Naive thymus-derived CD4-positive, alpha-beta T cell (primary cell): ENCODE data around the gene DAZL. TPM values are rescaled to one million over a fixed set of nuclear protein-coding genes. Genes with fewer than 3 reads are reported as not detected.

Experiments used
- ATAC-seq: fragments of 150-1000 bp; cut with Tn5 transposase; 2 replicates; pipeline ENCODE4 v1.10.0; 2021; ENCODE audit warnings: mild to moderate bottlenecking, moderate library complexity
- CTCF ChIA-PET: fragments of 350-600 bp; sonication (Branson Sonifier 250); formaldehyde crosslinking; loops from one replicate; lab custom pipeline; 2021; ENCODE audit warnings: antibody characterized with exemption; lab: Charles Lee
- POLR2A ChIA-PET: fragments of 350-600 bp; sonication (Branson Sonifier 250); formaldehyde crosslinking; loops from one replicate; lab custom pipeline; 2021; ENCODE audit warnings: antibody characterized with exemption, inconsistent platforms; lab: Charles Lee
- DNase-seq, 9 donors: peaks; one replicate each; pipeline versions ENCODE4 v3.0.0 to v3.0.0-alpha.2; 2020 to 2022; ENCODE audit warnings: mixed read lengths in 1 of 9
- H3K27ac ChIP-seq: one replicate; pipeline ENCODE4 v1.7.0; 2013; ENCODE audit warnings: mild to moderate bottlenecking, low read depth, low read length, moderate library complexity
- H3K27me3 ChIP-seq, 2 donors: one replicate each; pipeline ENCODE4 v1.7.0; 2013; ENCODE audit warnings: low read length in 2 of 2, mild to moderate bottlenecking in 2 of 2, moderate library complexity in 2 of 2; ENCODE audit not compliant: control insufficient read depth in 2 of 2, insufficient read depth in 2 of 2
- H3K36me3 ChIP-seq, 3 experiments: 1 replicate in 2 of 3; 2 replicates in 1 of 3; pipeline ENCODE4 v1.7.0; 2013; ENCODE audit warnings: low read length in 3 of 3, mild to moderate bottlenecking in 3 of 3, moderate library complexity in 1 of 3; ENCODE audit not compliant: insufficient read depth in 3 of 3, control insufficient read depth in 2 of 3
- H3K4me1 ChIP-seq, 2 donors: one replicate each; pipeline ENCODE4 v1.7.0; 2013; ENCODE audit warnings: low read length in 2 of 2, mild to moderate bottlenecking in 2 of 2, moderate library complexity in 1 of 2; ENCODE audit not compliant: control insufficient read depth in 2 of 2, insufficient read depth in 2 of 2
- H3K4me3 ChIP-seq: 2 replicates; pipeline ENCODE4 v1.7.0; 2013; ENCODE audit warnings: mild to moderate bottlenecking, low read length
- H3K9me3 ChIP-seq, 3 experiments: 1 replicate in 2 of 3; 2 replicates in 1 of 3; pipeline ENCODE4 v1.7.0; 2013; ENCODE audit warnings: low read length in 3 of 3; ENCODE audit not compliant: control insufficient read depth in 2 of 3
- H3K27ac Mint-ChIP-seq, 9 donors: one replicate each; pipeline ENCODE4 v1.8.0; 2020 to 2022; ENCODE audit warnings: mixed read lengths in 9 of 9, mild to moderate bottlenecking in 8 of 9, moderate library complexity in 5 of 9, inconsistent platforms in 2 of 9
- H3K27me3 Mint-ChIP-seq, 5 donors: one replicate each; pipeline ENCODE4 v1.8.0; 2021 to 2022; ENCODE audit warnings: mixed read lengths in 5 of 5, mild to moderate bottlenecking in 1 of 5
- H3K36me3 Mint-ChIP-seq, 5 donors: one replicate each; pipeline ENCODE4 v1.8.0; 2020 to 2022; ENCODE audit warnings: mixed read lengths in 5 of 5, mild to moderate bottlenecking in 3 of 5, inconsistent platforms in 1 of 5
- H3K4me1 Mint-ChIP-seq, 7 donors: one replicate each; pipeline ENCODE4 v1.8.0; 2020 to 2022; ENCODE audit warnings: mixed read lengths in 7 of 7, mild to moderate bottlenecking in 3 of 7, inconsistent platforms in 1 of 7
- H3K4me3 Mint-ChIP-seq, 10 donors: one replicate each; pipeline ENCODE4 v1.8.0; 2020 to 2022; ENCODE audit warnings: mild to moderate bottlenecking in 10 of 10, mixed read lengths in 10 of 10, moderate library complexity in 6 of 10, inconsistent platforms in 2 of 10
- H3K9me3 Mint-ChIP-seq, 11 donors: one replicate each; pipeline ENCODE4 v1.8.0; 2020 to 2022; ENCODE audit warnings: mixed read lengths in 11 of 11, mild to moderate bottlenecking in 4 of 11, inconsistent platforms in 1 of 11, moderate library complexity in 1 of 11
- intact Hi-C, 2 donors: fragments of 100-400 bp; cut with micrococcal nuclease; formaldehyde crosslinking; loops; one replicate each; pipeline ENCODE4 v1.15.1; 2023
- polyA plus RNA-seq, 2 donors: library from polyadenylated mRNA; unstranded; fragments of 300-500 nt; fragmentation: Illumina TruSeq; gene quantifications; one replicate each; pipeline ENCODE4 v1.2.3, GENCODE V29; 2021
- total RNA-seq, 6 experiments: library from RNA in 5 of 6; stranded (reverse) in 5 of 6; gene quantifications; 1 replicate in 5 of 6; 2 replicates in 1 of 6; pipeline ENCODE4 v1.2.3 and lab custom pipeline; 2021 to 2026

The DAZL gene
- total and polyA plus RNA-seq, 7 experiments from 2014 or later: not detected

GRCh38 chr3:16589120-16589519 lies 16.1 kb downstream of the DAZL start:
- Mint-ChIP-seq H3K9me3 (peaks cover 0 to 1% (median 0%) of the 10 kb centered on the region in 11 donors), H3K27me3 (peaks cover 0 to 35% (median 0%) of the 10 kb centered on the region in 5 donors), H3K36me3 (peaks cover 0 to 1% (median 0%) of the 10 kb centered on the region in 5 donors), H3K27ac (no peak overlapping the region), H3K4me1 (peaks cover 0 to 16% (median 0%) of the 10 kb centered on the region in 7 donors), H3K4me3 (no peak overlapping the region)
- Histone ChIP-seq H3K4me3 (no peak overlapping the region), H3K36me3 (no peaks in the 10 kb centered on the region), H3K27ac (no peak overlapping the region), H3K9me3 (no peaks in the 10 kb centered on the region), H3K4me1 (no peaks in the 10 kb centered on the region), H3K27me3 (no peaks in the 10 kb centered on the region)
- POLR2A ChIA-PET: no interaction called here
- ATAC-seq (no peak), DNase-seq (no peak)
- intact Hi-C loops: no loop called here
- CTCF ChIA-PET: interaction anchor here (1.0 kb wide), 1 partner anchor 20 kb away, joined by 4 read pairs; no protein-coding TSS in a partner anchor

GRCh38 chr3:16587681-16588060 lies 17.6 kb downstream of the DAZL start:
- ATAC-seq (no peak), DNase-seq (no peak)
- H3K4me1 ChIP-seq: no peaks in the 10 kb centered on the region
- Mint-ChIP-seq H3K36me3 (peaks cover 0 to 1% (median 0%) of the 10 kb centered on the region in 5 donors), H3K27me3 (peaks cover 0 to 31% (median 0%) of the 10 kb centered on the region in 5 donors), H3K27ac (no peak overlapping the region), H3K4me3 (no peak overlapping the region), H3K4me1 (peaks cover 0 to 16% (median 0%) of the 10 kb centered on the region in 7 donors), H3K9me3 (peaks cover 0 to 1% (median 0%) of the 10 kb centered on the region in 11 donors)
- intact Hi-C loops: no loop called here
- no peaks in the 10 kb centered on the region for H3K27me3 ChIP-seq
- H3K36me3 ChIP-seq: no peaks in the 10 kb centered on the region
- H3K9me3 ChIP-seq: no peaks in the 10 kb centered on the region
- CTCF ChIA-PET: interaction anchor here (0.6 to 1.7 kb wide), 3 partner anchors 14 to 1191 kb away, joined by 3 to 4 read pairs (median 3); no protein-coding TSS in a partner anchor
- no peak overlapping the region for H3K4me3 ChIP-seq
- H3K27ac ChIP-seq: no peak overlapping the region
- POLR2A ChIA-PET: no interaction called here

DNA sequence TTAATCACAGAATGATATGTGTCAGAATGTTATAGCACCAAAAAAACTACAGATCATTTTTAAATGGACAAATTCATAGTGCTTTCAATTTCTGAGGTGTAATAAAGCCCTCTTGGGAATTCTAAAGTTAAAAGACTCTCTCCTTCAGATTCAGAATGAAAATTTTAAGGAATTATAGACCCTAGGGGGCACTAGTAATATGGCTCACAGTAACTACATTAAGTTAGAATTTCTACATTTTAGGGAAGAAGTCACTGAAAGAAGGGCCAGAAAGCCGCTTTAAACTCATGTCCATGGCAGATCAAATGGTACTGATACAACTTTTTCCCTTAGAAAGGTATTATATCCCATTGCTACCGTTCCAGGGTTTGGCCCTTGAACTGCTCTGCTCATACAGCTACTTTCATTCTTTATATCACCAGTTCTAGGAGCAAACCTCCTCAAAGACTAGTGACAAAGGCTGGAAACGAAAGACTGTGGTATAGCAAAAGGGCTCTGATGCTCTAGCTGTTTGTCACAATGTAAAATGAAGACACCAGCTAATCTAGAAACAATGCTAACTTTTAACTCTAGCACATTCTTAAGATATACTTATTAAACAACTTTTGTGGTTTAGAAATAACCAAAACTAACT lies 18.1 kb downstream of the DAZL start:
- no peak overlapping the region for H3K27ac Mint-ChIP-seq
- no peaks in the 10 kb centered on the region for H3K9me3 ChIP-seq
- no peak for ATAC-seq
- CTCF ChIA-PET: interaction anchor here (0.6 to 1.7 kb wide), 3 partner anchors 14 to 1191 kb away, joined by 3 to 4 read pairs (median 3); no protein-coding TSS in a partner anchor
- intact Hi-C loops: no loop called here
- POLR2A ChIA-PET: no interaction called here
- peaks cover 0 to 1% (median 0%) of the 10 kb centered on the region in 11 donors for H3K9me3 Mint-ChIP-seq
- H3K4me3 ChIP-seq: no peak overlapping the region
- no peak overlapping the region for H3K4me3 Mint-ChIP-seq
- no peak overlapping the region for H3K27ac ChIP-seq
- peaks cover 0 to 16% (median 0%) of the 10 kb centered on the region in 7 donors for H3K4me1 Mint-ChIP-seq
- no peaks in the 10 kb centered on the region for H3K36me3 ChIP-seq
- H3K27me3 ChIP-seq: no peaks in the 10 kb centered on the region
- no peaks in the 10 kb centered on the region for H3K4me1 ChIP-seq
- no peak for DNase-seq
- peaks cover 0 to 1% (median 0%) of the 10 kb centered on the region in 5 donors for H3K36me3 Mint-ChIP-seq
- peaks cover 0 to 31% (median 0%) of the 10 kb centered on the region in 5 donors for H3K27me3 Mint-ChIP-seq

DNA sequence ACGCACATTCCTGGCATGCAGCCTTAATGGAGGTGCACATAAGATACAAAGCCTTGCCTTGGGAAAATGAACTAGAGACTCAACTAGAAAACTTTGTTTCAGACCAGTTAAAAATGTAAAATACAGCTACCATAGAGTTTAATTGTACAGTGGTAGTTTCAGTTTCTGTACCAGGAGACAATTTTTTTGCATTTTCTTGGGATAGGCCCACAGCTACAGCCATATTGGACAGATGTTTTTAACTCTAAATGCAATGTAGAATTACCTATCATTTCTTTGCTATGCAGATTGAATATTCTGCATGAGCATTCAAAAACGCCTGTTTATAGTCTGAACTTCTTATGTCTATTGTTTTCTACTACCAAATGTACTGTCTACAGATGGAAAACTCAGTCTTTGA lies 20.3 kb downstream of the DAZL start:
- Mint-ChIP-seq H3K4me3 (no peak overlapping the region), H3K27ac (no peak overlapping the region), H3K27me3 (peaks cover 0 to 30% (median 0%) of the 10 kb centered on the region in 5 donors), H3K36me3 (peaks cover 0 to 1% (median 0%) of the 10 kb centered on the region in 5 donors), H3K9me3 (peaks cover 0 to 7% (median 0%) of the 10 kb centered on the region in 11 donors), H3K4me1 (peaks cover 0 to 11% (median 0%) of the 10 kb centered on the region in 7 donors)
- Histone ChIP-seq H3K9me3 (no peaks in the 10 kb centered on the region), H3K4me1 (no peaks in the 10 kb centered on the region), H3K27ac (no peak overlapping the region), H3K27me3 (no peaks in the 10 kb centered on the region), H3K36me3 (no peaks in the 10 kb centered on the region), H3K4me3 (no peak overlapping the region)
- ATAC-seq (no peak), DNase-seq (no peak)
- POLR2A ChIA-PET: no interaction called here
- CTCF ChIA-PET: no interaction called here
- intact Hi-C loops: no loop called here

- Histone ChIP-seq H3K27ac (no peak overlapping the region), H3K4me1 (no peaks in the 10 kb centered on the region), H3K4me3 (no peak overlapping the region), H3K9me3 (no peaks in the 10 kb centered on the region), H3K27me3 (no peaks in the 10 kb centered on the region), H3K36me3 (no peaks in the 10 kb centered on the region)
- Mint-ChIP-seq H3K27me3 (peaks cover 0 to 35% (median 0%) of the 10 kb centered on the region in 5 donors), H3K9me3 (peaks cover 0 to 7% (median 0%) of the 10 kb centered on the region in 11 donors), H3K4me1 (peaks cover 0 to 5% (median 0%) of the 10 kb centered on the region in 7 donors), H3K36me3 (peaks cover 0 to 1% (median 0%) of the 10 kb centered on the region in 5 donors), H3K4me3 (no peak overlapping the region), H3K27ac (no peak overlapping the region)
- ATAC-seq (no peak), DNase-seq (no peak)
- intact Hi-C loops: no loop called here
- ChIA-PET CTCF (no interaction called here), POLR2A (interaction anchor here (0.5 kb wide), 1 partner anchor 22 kb away, joined by 3 read pairs; no protein-coding TSS in a partner anchor)
Observed at GRCh38 chr3:16583551-16583950, 21.7 kb downstream of the DAZL start.

DNA sequence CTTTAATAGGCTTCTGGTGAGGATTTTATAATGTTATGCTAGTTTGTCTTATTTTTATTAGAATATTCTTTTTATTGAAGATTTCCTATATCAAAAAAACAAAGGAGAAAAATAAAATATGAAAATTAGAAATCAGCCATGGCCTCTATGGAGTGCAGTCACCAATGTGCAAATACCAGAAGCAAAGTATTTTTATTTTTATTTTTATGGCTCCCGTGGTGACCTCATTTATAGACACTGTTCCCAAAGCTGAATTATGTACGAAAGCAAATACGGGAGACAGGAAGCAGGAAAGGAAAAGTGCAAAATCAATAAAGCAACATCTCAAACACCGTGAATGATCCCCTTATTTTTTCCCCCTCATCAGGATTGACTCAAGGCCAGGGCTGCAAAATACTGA lies 35.1 kb downstream of the DAZL start:
- ChIA-PET POLR2A (no interaction called here), CTCF (no interaction called here)
- no peak for ATAC-seq

More for the DNA sequence above, 35.1 kb downstream of the DAZL start:
- DNase-seq: no peak
- Histone ChIP-seq H3K4me3 (no peak overlapping the region), H3K4me1 (no peaks in the 10 kb centered on the region), H3K27ac (no peak overlapping the region), H3K36me3 (no peaks in the 10 kb centered on the region), H3K27me3 (no peaks in the 10 kb centered on the region), H3K9me3 (no peaks in the 10 kb centered on the region)
- Mint-ChIP-seq H3K4me1 (no peaks in the 10 kb centered on the region), H3K36me3 (no peaks in the 10 kb centered on the region), H3K27me3 (peaks cover 0 to 49% (median 10%) of the 10 kb centered on the region in 5 donors), H3K4me3 (no peak overlapping the region), H3K27ac (no peak overlapping the region), H3K9me3 (peaks cover 0 to 7% (median 0%) of the 10 kb centered on the region in 11 donors)
- intact Hi-C loops: no loop called here
